GM18870 (cell line): ENCODE measurements around the gene PTPN21.
"Not testable (repeated sequence)": the region's sequence is repeated elsewhere in the genome, so short reads cannot be mapped to it uniquely, and the experiment has no call there.

Experiments used
- ATAC-seq: cut with Tn5 transposase; IDR thresholded peaks from one replicate; pipeline ENCODE4 v1.9.1; 2021; ENCODE audit warnings: moderate library complexity; ENCODE audit not compliant: unreplicated experiment

Gene PTPN21

DNA sequence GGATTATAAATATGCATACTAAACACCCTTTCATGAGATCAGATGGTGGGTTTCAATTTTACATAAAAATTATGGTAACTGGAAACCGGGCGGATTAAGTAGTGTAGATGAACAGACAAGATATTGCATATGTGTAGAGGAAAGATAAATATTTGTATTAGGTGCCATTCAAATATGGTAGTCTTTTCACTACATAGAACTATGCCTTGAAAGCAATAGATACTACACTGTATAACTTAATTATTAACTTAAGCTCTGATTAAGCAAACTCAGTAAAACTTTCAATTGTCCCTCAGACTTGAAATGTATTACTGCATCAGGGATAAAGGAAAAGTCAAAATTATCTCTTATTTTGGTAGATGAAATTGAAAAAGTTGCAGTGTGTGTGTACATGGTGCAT is 1.9 kb downstream of the PTPN21 start:
- no peak for ATAC-seq

DNA sequence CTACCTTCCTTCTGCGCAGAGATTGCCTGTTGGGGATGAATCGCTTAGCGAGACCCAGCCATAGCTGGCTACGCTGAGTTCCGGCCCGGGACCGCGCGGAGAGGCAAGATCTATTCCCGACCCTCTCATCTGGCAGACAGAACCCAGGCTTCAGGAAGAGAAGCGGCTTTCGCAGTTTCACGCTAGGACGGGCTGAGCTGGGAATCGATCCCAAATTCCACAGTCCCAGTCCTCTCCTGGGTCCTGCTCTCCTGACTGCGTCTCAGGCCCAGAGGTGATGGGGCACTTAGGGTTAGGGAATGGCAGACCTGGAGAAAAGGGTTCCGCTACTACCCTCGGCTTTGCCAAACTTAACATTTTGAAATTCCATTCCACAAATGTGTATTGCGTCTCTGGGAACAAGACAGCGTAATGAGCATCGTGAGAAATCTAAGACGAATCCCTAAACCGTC is 2.8 kb downstream of the PTPN21 start:
- no peak for ATAC-seq

DNA sequence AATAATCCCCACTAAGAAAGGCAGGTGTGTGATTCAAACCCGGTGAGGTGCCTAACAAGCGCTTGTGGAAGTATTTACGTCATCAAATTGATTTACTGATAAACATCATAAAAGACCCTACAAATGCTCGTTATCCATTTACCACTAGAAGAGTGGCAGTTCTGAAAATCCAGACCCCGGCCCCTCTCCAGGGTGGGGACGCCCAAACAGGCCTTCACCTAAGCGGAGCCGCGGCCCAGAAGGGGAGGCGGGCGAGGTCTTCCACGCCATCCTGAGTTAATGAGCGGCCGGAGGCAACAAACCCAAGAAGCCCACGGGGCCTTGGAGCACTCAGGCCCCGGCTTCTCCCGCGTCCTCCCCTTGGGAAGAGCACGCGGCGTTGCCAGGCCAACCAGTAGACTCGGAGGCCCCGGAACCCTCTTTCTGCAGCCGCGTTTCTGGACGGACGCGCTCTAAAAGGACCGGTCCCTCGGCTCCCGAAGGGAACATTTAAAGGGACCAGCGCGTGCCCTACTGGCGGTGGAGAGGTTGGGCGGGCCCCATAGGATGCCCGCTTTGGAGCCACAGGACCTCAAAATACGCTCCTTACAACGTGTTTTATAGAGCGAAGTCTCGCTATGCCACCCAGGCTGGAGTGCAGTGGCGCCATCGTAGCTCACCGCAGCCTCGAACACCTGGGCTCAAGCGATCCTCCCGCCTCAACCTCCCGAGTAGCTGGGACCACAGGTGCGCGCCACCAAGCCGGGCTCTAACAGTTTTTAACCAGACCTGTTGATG is 3.5 kb downstream of the PTPN21 start:
- peak; percentile 44 for ATAC-seq

DNA sequence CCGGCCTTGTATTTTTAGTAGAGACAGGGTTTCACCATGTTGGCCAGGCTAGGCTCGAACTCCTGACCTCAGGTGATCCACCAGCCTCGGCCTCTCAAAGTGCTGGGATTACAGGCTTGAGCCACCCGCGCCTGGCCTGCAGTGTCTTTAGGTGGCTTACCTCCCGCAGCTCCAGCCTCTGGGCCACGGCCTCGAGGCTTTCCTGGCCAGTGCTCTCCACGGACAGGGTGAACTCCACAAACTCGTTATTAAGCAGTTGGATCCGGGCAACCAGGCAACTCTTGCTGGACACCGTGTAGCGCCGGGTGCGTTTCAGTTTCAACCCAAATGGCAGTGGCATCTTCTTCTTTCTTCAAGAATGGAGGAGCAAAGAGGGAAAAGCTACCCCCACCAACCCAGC is 4.7 kb downstream of the PTPN21 start:
- no peak for ATAC-seq

DNA sequence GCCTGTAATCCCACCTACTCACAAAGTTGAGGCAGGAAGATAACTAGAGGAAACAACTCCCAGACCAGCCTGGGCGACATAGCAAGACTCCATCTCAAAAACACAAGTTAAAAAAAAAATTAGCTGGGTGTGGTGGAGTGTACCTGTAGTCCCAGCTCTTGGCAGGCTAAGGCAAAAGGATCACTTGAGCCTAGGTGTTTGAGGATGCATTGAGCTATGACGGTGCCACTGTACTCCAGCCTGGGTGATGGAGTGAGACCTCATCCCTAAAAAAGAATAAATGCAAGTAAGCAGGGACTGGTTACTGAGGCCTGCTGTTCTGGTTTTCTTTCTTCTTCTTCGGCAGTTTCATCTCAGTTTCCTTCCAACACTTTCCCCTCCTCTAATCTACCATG is 7.4 kb downstream of the PTPN21 start:
- no peak for ATAC-seq

DNA sequence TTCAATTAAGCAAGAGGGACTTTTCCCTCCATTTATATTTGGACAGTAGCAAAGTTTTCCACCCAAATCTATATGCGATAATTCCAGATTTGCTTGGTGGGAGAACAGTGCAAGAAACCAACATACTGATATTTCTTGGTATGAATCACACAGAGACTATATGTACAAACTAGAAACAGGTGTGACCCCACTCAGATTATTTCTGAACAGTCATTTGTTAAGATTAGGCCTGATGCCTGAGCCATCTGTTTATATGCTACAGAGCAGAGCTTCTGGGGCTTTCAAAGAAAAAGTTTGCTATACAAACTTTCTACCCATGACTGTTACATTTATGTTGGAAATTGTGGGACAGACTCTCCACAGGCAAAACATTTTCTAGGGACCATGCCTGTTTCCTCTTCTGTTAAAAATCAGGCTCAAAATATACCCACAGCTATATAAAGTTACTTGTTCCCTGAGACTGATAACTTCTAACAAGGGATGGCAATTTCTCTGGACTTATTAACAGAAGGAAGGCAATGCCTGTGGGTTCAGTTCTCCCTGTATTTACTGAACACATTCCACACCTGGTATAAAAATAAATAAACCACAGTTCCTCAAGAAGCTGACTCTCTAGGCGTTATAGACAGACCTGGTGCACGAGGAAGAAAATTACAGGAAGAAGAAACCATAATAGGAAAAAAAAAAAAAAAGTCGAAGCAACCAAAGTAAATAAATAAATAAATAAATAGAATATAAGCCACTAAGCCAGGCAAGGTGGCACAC is 8.0 kb downstream of the PTPN21 start:
- ATAC-seq = peak; percentile 48

DNA sequence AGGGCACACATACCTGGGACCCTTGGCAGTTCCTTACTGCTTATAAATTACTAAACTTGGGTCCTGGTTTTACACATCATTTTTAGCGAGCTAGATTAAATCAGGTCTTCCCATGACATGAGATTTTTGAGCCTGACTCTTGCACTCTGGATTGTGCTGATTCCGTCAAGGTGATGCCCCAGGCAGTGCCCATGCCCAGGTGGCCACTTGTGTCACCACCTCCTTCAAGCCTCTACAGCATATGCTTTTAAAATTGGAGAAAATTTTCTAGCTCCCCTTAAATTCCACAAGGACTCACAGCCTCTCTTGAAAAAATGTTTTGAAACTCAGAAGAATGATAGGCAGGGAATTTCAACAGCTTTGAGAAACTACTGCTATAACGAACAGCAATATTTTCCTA is 9.6 kb downstream of the PTPN21 start:
- ATAC-seq = no peak

DNA sequence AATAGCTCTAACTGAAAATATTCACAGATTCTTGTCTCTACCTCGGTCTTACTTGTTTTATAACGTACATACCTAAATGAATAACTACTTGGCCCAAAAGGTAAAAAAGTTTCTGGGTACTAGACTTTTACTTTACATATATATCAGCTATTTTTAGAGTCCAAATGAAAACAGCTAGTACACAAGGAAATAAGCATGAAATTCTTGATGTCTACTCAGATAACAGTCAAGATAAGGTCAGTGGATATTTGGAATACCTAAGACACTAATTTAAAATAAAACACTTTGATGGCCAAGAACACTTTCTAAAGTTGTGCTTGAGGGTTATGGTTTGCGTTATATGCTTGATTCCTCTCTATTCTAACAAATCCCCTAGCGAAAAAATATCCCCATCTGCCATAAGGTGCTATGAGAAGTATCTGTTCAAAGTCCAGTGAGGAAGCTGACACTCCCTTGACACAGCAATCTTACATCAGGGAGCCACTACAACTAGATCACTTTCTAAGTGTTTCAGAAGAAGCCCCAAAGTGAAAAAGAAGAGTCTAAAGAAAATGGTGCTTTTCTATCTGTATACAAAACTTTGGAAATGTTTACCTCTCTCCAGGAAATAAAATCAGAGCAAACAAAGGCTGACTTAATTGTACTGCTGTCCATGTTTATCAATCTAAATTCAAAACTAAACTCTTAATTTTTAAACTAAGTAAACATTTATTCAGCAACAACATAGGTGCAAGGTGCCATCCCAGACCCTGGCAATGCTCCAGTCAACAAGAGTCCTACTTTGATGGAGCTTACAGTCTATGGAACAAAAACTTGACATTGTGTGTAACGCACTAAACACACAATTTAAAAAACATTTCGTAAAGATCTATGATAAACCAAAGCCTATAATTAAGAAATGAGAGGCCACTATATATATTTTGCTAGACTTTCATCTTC is 11.7 kb downstream of the PTPN21 start:
- ATAC-seq = no peak

DNA sequence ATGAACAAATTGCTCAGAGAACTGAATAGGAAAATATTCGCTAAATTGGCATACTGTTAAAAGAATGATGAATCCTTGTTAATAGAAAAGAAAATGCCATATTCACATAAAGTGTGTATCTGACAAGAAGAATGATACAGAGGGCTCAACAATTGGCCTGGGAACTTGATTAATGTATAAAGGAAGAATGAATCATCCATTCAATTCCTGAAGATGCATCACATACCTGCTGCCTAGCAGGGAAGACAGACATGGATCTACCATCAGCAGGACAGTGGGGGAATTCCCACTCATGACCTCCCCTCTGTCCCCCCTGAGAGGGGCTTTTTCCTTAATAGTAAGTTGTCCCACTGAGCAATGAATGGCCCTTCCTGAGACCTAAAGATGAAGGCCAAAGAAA is 13.5 kb downstream of the PTPN21 start:
- ATAC-seq = no peak

DNA sequence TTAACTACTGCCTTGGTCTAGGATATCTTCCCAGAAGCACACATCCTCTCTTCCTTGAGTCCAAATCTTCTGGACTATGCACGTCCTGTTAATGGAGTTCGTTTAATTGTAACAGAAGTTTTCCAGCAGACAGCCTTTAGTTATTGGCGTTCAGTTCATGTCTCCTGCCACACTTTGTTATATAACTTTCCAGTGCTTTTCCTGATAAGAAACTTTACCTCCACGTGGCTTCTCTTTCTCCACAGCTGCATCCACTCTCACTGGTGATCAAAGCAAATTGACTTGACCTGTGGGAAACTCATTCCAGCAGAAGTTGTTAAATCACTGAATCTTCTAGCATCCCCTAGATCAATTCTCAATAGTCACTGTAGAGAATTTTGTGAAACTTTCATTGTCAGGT is 19.0 kb downstream of the PTPN21 start:
- ATAC-seq = no peak

DNA sequence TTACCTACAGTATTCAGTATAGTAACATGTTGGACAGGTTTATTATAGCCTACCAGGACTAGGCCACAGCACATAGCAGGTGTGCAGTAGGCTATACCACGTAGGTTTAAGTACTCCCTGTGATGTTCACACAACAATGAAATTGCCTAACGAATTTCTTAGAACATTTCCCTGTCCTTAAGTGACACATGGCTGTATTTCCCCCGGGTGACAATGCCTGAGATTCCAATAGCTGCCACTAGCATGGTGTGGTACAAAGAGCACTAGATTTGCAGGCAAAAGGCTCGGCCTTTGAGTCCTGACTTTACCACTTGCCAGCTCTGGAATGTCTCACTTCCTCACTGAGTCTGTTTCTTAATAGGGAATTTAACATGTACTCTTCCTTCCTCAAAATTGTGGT is 19.7 kb downstream of the PTPN21 start:
- no peak for ATAC-seq

DNA sequence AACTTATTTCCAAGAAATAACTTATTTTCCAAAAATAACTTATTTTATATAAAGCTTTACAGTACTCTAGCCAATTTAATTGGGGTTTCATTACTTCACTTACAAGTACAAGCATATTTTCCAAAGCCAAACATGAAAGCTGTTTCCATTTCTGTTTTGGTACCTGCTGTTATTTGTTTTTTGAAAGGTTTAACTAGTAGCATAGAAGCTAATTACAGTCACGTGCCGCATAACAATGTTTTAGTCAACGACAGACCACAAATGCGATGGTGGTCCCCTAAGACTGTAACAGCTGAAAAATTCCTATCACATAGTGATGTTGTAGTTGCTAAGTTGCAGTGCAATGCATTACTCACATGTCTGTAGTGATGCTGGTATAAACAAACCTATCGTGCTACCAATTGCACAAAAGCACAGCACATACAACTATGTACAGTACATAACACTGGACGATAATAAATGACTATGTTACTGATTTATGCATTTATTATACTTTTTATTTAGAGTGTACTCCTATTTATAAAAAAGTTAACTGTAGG is 21.7 kb downstream of the PTPN21 start:
- no peak for ATAC-seq

DNA sequence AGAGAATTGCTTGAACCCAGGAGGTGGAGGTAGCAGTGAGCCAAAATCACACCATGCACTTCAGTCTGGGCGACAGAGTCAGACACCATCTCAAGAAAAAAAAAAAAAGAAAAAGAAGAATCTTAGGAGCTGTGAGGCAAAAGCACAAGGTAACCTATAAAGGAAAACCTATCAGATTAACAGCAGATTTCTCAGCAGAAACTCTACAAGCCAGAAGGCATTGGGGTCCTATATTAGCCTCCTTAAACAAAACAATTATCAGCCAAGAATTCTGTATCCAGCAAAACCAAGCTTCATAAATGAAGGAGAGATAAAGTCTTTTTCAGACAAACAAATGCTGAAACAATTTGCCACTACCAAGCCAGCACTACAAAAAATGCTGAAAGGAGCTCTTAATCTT is 24.9 kb downstream of the PTPN21 start:
- ATAC-seq = not testable (repeated sequence)

DNA sequence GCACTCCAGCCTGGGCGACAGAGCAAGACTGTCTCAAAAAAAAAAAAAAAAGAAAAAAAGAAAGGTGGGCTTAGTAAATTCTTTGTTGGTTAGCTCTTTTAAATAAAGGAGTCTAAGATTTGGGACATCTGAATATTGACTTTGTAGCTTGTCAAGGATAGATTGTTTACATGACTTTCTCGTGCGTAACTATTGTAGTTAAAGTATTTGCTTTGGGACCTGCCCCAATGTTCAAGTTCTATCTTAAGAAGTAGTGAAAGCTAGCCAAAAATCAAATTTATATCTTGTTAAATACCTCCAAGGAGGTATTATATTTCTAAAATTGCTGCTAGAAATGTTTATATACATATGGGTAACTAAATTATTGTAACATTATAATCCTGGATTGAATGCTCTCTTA is 32.4 kb downstream of the PTPN21 start:
- no peak for ATAC-seq

DNA sequence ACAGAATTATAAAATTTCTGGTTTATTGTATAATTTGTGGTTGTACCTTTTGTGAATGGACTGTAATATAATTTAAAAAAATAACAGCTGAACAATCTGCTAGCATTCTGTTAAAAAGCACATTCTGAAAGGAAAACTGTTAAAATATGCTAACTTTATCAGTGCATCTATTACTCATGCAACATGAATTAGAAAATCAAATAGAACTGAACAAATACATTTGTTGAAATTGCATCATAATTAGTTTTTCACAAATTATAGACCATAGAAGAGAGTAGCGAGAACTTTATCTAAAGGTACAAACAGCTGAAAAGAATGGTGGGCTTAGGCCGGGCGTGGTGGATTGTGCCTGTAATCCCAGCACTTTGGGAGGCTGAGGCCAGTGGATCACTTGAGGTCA is 33.0 kb downstream of the PTPN21 start:
- ATAC-seq = no peak

DNA sequence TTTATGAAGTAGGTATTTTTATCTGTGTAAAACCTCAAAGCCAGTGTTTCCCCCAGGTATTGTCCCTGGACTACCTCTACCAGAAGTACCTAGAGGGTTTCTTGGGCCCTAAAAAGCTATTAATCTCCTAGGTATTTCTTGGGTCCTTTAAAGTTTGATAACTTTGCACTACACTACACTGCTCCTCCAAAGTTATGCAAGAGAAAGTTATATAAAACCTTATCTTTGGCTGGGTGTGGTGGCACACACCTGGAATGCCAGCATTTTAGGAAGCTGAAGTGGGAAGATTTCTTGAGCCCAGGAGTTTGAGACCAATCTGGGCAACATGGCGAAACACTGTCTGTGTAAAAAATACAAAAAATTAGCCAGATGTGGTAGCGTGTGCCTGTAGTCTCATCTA is 34.9 kb downstream of the PTPN21 start:
- ATAC-seq = no peak

DNA sequence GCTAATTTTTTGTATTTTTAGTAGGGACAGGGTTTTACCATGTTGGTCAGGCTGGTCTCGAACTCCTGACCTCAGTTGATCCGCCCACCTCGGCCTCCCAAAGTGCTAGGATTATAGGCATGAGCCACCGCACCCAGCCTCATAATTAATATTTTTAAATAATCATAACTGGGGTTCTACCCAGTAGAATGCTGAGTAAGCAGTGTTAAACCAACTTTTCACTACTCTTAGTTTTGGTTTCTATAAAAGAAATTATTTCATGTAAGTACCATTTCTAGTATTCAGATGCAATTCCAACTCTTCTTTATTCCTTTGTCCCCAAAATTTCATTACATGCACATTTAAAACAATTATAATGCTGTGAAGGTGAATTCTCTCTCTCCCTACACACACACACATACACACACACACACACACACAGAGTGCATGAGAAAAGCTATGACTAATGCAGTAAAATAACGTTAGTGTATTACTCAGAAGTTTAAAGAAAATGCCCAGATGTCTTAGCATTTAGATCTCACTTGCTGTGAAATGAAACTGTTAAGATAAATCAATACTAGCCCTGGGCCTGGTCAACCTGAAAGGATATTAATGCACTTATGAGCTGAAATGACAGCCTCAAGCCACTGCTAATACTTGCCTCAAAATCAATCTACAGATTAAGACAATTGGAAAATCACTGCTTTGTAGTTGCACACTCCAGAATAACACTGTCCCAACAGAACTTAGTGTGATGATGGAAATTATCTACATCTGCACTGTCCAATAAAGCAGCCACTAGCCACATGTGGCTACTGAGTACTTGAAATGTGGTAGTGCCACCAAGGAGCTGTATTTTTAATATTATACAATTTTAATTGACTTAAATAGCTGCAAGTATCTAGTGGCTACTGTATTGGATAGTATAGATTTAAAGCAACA is 36.0 kb downstream of the PTPN21 start:
- ATAC-seq = no peak

DNA sequence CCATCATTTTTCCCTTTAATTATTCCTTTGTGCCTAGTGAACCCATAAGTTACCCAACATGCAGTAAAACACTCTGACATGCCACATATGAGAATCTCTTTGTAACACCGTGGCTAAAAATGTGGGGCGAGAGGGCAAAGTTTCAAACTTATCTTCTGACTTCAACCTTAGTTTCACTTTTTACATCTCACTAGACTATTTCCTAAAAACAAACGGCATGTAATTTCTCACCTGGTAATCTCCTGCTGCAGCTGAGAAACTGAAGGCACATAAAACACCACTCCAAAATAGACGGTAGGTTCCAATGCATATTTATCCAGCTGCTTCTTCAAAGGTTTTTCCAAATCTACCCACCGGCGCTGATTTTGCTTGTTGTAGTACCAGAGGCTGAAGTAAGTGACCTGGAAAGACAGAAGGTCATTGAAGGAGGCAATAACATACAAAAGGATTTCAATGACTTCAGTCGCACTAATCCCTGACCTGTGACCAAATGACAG is 37.9 kb downstream of the PTPN21 start:
- no peak for ATAC-seq

DNA sequence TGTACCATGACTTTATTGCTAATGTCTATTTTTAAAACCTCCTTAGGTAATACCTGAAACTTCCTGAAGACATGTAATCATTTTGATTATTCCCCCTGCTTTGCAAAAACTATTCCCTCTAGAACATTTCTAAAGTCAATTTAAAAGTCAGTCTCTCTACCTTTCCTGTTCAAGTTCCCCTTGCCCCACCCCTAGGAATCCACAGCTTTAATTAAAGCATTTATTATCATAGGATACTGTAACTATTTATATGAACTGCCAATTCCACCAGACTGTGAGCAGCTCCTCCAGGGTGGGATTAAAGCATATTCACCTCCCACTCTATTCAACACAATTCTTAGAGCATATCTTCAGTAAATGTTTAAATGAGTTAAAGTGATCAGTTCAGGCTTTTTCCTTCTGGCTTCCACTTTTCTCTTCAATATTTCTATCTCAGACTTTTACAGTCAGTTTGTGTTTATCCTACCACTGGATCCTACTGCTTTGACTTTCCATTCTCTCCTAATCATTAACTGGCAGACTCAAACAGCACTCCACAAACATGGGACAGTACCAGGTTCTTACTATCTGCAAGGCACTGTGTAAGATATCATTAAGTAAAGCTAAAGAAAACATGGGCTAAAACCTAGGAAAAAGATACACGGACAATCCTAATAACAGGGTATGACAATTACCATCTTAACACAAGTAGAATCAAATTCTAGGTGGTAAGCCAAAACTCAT is 39.1 kb downstream of the PTPN21 start:
- no peak for ATAC-seq
